Brain microvascular endothelial cell (primary cell): ENCODE measurements around the gene SLU7.
"Not testable (repeated sequence)": the region's sequence is repeated elsewhere in the genome, so short reads cannot be mapped to it uniquely, and the experiment has no call there.

Source experiments
- DNase-seq: peaks from one replicate; pipeline ENCODE4 v3.0.0-alpha.2; 2020
- H3K27ac ChIP-seq: fragments of 250-450 bp; sonication (Bioruptor Pico); 2 replicates; pipeline ENCODE4 v1.5.1; 2020; ENCODE audit warnings: mild to moderate bottlenecking, moderate library complexity
- H3K27me3 ChIP-seq: fragments of 250-450 bp; sonication (Bioruptor Pico); replicated peaks from 2 replicates; pipeline ENCODE4 v1.5.1; 2020; ENCODE audit warnings: mild to moderate bottlenecking
- H3K36me3 ChIP-seq: fragments of 250-450 bp; sonication (Bioruptor Pico); replicated peaks from 2 replicates; pipeline ENCODE4 v1.5.1; 2020; ENCODE audit warnings: mild to moderate bottlenecking
- H3K4me3 ChIP-seq: 2 replicates; pipeline ENCODE4 v1.5.1; 2011; ENCODE audit warnings: low read depth, mild to moderate bottlenecking, control low read depth, low read length, moderate library complexity
- in situ Hi-C: cut with HindIII; loops from 2 replicates; pipeline ENCODE4 v1.10.0; 2017; ENCODE audit warnings: low sequenced_read_pairs, low pct_ligation_motif_present
- TF ChIP-seq, protein P1 (sequence below): IDR thresholded peaks from 2 replicates; pipeline ENCODE4 v1.5.1; 2011; ENCODE audit warnings: low read depth, mild to moderate bottlenecking, moderate library complexity, low read length, control low read depth, inconsistent platforms; ENCODE audit errors: missing control alignments

The SLU7 gene

DNA sequence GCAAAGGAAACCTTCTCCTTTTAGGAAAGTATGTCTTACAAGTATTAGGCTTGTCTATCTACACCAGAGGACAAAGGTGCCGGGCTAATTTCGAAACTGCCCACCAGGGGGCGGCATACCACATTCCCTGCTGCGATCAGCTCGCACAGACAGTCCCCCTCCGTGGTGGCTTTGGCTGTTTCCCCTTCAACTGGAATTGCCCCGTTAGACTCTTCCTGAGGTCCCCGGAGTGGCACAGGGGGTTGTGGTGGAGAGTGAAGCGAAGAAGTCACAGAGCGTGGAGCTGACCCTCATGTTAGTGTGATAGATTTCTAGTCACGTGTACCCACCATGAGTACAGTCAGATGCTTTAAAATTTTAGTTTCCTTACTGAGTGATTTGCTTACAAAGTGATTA lies 20.3 kb upstream of the SLU7 start:
- no peaks in the 10 kb centered on the region for H3K36me3 ChIP-seq
- TF ChIP-seq, protein P1, sequence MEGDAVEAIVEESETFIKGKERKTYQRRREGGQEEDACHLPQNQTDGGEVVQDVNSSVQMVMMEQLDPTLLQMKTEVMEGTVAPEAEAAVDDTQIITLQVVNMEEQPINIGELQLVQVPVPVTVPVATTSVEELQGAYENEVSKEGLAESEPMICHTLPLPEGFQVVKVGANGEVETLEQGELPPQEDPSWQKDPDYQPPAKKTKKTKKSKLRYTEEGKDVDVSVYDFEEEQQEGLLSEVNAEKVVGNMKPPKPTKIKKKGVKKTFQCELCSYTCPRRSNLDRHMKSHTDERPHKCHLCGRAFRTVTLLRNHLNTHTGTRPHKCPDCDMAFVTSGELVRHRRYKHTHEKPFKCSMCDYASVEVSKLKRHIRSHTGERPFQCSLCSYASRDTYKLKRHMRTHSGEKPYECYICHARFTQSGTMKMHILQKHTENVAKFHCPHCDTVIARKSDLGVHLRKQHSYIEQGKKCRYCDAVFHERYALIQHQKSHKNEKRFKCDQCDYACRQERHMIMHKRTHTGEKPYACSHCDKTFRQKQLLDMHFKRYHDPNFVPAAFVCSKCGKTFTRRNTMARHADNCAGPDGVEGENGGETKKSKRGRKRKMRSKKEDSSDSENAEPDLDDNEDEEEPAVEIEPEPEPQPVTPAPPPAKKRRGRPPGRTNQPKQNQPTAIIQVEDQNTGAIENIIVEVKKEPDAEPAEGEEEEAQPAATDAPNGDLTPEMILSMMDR = peak; percentile 94
- peak overlapping the region; percentile 52 for H3K4me3 ChIP-seq
- DNase-seq = peak; percentile 89
- H3K27me3 ChIP-seq = no peaks in the 10 kb centered on the region
- in situ Hi-C loops = no loop called here
- no peak overlapping the region for H3K27ac ChIP-seq

DNA sequence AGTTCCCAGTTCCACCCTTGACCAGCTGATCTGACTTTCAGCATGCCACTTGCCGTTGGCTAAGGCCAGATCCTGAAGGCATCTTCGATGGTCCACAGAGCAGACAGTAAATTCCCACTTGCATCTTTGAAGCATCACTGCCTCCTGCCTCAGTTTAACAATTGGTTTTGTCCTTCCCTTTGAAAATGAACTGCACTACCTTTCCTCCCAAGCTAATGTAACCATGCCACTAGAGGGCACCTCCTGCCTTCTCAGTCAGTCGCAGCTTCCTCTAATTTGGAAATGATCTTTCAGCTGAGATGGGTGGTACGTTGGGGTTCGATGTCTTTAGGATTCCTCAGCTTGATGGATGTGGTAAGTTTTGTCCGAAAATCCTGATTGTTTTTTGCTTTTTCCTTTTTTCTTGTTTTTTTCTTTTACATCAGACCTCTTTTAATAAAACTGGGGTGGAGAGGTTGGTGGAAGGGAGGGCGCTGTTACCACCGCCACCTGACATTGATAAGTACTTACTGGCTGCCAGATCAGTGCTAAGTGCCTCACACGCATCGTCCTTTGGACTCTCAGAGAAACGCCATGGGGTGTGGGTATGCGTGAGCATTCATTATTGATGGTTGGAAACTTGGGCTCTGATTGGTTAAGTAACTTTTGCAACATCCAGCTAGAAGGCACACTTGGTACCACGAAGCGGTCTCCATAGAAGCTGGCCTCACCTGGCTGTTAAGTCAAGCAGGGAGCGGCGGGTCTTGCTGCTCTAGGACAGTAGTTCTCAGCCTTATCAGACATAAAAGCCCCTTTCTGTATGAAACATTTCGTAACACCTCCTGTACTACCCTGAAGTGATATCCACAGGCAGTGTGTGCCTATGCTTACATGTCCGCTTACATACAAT lies 19.7 kb upstream of the SLU7 start:
- H3K27ac ChIP-seq = no peak overlapping the region
- in situ Hi-C loops = no loop called here
- DNase-seq = peak; percentile 72
- H3K4me3 ChIP-seq = peak overlapping the region; percentile 52
- TF ChIP-seq, protein P1 = peak; percentile 93
- no peaks in the 10 kb centered on the region for H3K27me3 ChIP-seq
- no peaks in the 10 kb centered on the region for H3K36me3 ChIP-seq

DNA sequence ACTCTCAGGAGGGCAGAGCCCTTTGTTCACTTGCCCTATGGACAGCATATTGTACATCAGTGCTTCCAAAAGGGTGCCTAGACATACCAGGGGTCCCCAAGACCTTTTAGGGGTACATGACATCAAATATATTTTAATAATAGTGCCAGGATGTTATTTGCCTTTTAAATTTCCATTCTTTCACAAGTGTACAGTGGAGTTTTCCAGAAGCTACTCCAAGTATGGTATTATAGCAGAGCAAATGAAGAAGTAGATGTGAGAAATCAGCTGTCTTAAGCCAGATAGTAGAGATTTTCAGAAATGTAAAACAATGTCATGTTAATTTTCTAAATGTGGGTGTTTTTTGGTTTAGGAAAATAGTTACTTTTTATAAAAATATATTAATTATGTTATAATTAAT lies 18.4 kb upstream of the SLU7 start:
- DNase-seq = no peak
- H3K27ac ChIP-seq = no peak overlapping the region
- TF ChIP-seq, protein P1 = no peak
- H3K4me3 ChIP-seq = no peak overlapping the region
- no peaks in the 10 kb centered on the region for H3K36me3 ChIP-seq
- in situ Hi-C loops = no loop called here
- no peaks in the 10 kb centered on the region for H3K27me3 ChIP-seq

DNA sequence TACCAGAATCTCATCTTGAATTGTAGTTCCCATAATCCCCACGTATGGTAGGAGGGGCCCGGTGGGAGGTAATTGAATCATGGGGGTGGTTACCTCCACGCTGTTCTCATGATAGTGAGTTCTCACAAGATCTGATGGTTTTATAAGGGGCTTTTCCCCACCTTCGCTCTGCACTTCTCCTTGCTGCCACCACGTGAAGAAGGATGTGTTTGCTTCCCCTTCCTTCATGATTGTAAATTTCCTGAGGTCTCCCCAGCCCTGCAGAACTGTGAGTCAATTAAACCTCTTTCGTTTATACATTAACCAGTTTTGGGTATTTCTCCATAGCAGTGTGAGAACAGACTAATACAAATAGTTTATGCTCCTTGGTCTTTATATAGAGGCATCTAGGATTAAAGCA lies 17.8 kb upstream of the SLU7 start:
- H3K27ac ChIP-seq, DNase-seq, H3K27me3 ChIP-seq, H3K36me3 ChIP-seq, in situ Hi-C loops, H3K4me3 ChIP-seq: not testable (repeated sequence)

DNA sequence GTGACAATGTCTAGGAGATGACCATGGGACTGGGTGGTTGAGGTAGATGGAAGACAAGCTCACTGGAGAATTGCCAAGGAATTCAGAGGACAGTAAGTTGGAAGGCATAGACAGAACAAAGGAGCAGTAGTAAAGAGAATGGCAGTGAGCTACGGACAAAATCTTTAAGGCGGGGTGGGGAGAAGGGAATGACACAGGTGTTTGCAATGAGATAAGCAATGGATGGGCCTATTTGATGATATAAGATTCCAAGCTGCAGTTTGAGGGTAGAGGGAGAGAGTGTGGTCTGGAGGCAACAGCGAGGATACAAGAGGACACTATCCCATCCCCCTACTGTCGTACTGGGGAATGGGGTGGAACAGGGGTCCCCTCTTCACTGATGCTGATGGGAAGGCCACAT lies 17.1 kb upstream of the SLU7 start:
- DNase-seq = no peak
- in situ Hi-C loops = no loop called here
- Histone ChIP-seq H3K36me3 (no peaks in the 10 kb centered on the region), H3K27me3 (no peaks in the 10 kb centered on the region), H3K4me3 (no peak overlapping the region), H3K27ac (no peak overlapping the region)
- TF ChIP-seq, protein P1 = no peak

DNA sequence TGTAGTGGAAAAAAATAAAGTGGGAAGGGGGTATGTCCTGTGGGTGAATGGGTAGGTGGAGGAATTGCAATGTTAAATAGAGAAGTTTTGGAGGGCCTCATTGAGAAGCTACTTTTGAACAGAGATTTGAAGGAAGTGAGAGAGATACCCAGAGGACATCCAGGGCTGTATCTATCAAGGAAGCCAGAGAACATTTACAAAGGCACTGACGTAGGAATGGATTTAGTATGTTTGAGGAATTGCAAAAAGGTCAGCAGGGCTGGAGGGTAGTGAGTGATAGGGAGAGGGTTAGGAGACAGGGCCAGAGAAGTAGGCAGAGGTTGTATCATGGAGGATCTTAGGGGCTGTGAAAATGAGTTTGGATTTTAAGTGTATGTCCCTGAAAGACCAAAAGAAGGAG lies 16.7 kb upstream of the SLU7 start:
- no peaks in the 10 kb centered on the region for H3K27me3 ChIP-seq
- in situ Hi-C loops = no loop called here
- H3K36me3 ChIP-seq = no peaks in the 10 kb centered on the region
- no peak overlapping the region for H3K4me3 ChIP-seq
- TF ChIP-seq, protein P1 = no peak
- H3K27ac ChIP-seq = no peak overlapping the region
- no peak for DNase-seq
